Thyroid gland (tissue), 4 donors: Measurements from ENCODE around the gene BLZF1. TPM values are rescaled to one million over a fixed set of nuclear protein-coding genes. Genes with fewer than 3 reads are reported as not detected.
A peak's percentile ranks its signal among the peaks of the same experiment; 100 is the strongest.

ENCODE experiments used
- DNase-seq, 2 donors: peaks; one replicate each; pipeline ENCODE4 v3.0.0-alpha.2; 2019
- H3K27ac ChIP-seq, 3 donors: fragments of 200-600 bp; sonication (generic); 1 replicate in 2 of 3; 2 replicates in 1 of 3; pipeline ENCODE4 v1.5.1; 2016 to 2019; ENCODE audit warnings: mild to moderate bottlenecking in 1 of 3, moderate library complexity in 1 of 3
- H3K27me3 ChIP-seq: fragments of 200-600 bp; sonication (generic); one replicate; pipeline ENCODE4 v1.5.1; 2019
- H3K36me3 ChIP-seq, 2 donors: fragments of 200-600 bp; sonication (generic); one replicate each; pipeline ENCODE4 v1.5.1; 2016 to 2019
- H3K4me1 ChIP-seq, 2 donors: fragments of 200-600 bp; sonication (generic); one replicate each; pipeline ENCODE4 v1.5.1; 2017 to 2019
- H3K4me3 ChIP-seq, 3 donors: fragments of 200-600 bp; sonication (generic); replicated peaks in 1 of 3; 1 replicate in 2 of 3; 2 replicates in 1 of 3; pipeline ENCODE4 v1.5.1; 2016; ENCODE audit warnings: mild to moderate bottlenecking in 1 of 3
- H3K9me3 ChIP-seq: fragments of 200-600 bp; sonication (generic); one replicate; pipeline ENCODE4 v1.5.1; 2017
- CTCF ChIP-seq, 6 experiments: fragments of 200-600 bp in 3 of 6; fragments of 450-650 bp in 3 of 6; sonication (generic) in 3 of 6; IDR thresholded peaks; one replicate each; pipeline ENCODE4 v1.5.1; 2016 to 2019; ENCODE audit warnings: antibody characterized with exemption in 6 of 6, mild to moderate bottlenecking in 2 of 6, inconsistent platforms in 1 of 6, moderate library complexity in 1 of 6
- POLR2A ChIP-seq, 2 donors: fragments of 450-650 bp; IDR thresholded peaks; one replicate each; pipeline ENCODE4 v1.6.1; 2017; ENCODE audit warnings: antibody characterized with exemption in 2 of 2, mild to moderate bottlenecking in 2 of 2, moderate library complexity in 1 of 2
- WGBS, 2 donors: methylation state at CpG; one replicate each; pipeline ENCODE4 v1.1.5; 2017; 5-methylcytosine and 5-hydroxymethylcytosine counted together
- intact Hi-C: fragments of 100-400 bp; cut with DNase I; formaldehyde crosslinking; loops from one replicate; pipeline ENCODE4 v1.15.1; 2023
- total RNA-seq, 4 donors: library from RNA; depleted of rRNA; stranded (reverse); fragments of >200 nt; gene quantifications; one replicate each; pipeline ENCODE4 v1.2.3, GENCODE V29; 2016

BLZF1 gene
- total RNA-seq, 4 donors from 2014 or later: 26.3 to 37.1 (median 32.5) TPM

GRCh38 chr1:169345511-169345910, 22.5 kb upstream of the BLZF1 start:
- no peaks in the 10 kb centered on the region for H3K9me3 ChIP-seq
- intact Hi-C loops: loop anchor here (5.0 to 10.0 kb wide), 3 partner anchors 241 to 1001 kb away; partner anchors contain the start of gene ATP1B1
- peaks cover 0 to 5% of the 10 kb centered on the region in 2 donors for H3K4me1 ChIP-seq
- no peak overlapping the region for H3K27ac ChIP-seq
- no peak for DNase-seq
- H3K4me3 ChIP-seq: no peak overlapping the region
- H3K36me3 ChIP-seq: no peaks in the 10 kb centered on the region
- 96 to 100% methylated on average over 1 of the region's 1 CpG for WGBS, 2 donors
- TF ChIP-seq POLR2A (IDR thresholded peaks at IDR 0.05) (no peak), CTCF (IDR thresholded peaks at IDR 0.05) (no peak)
- H3K27me3 ChIP-seq: no peaks in the 10 kb centered on the region

GRCh38 chr1:169346036-169346589, 21.9 kb upstream of the BLZF1 start:
- Histone ChIP-seq H3K4me3 (no peak overlapping the region), H3K27ac (no peak overlapping the region), H3K27me3 (no peaks in the 10 kb centered on the region), H3K9me3 (no peaks in the 10 kb centered on the region), H3K4me1 (peaks cover 0 to 5% of the 10 kb centered on the region in 2 donors), H3K36me3 (no peaks in the 10 kb centered on the region)
- intact Hi-C loops: loop anchor here (5.0 to 10.0 kb wide), 3 partner anchors 241 to 1001 kb away; partner anchors contain the start of gene ATP1B1
- DNase-seq: no peak
- no peak for TF ChIP-seq POLR2A (IDR thresholded peaks at IDR 0.05)
- no peak for TF ChIP-seq CTCF (IDR thresholded peaks at IDR 0.05)
- WGBS, 2 donors: 97 to 98% methylated on average over 3 of the region's 3 CpGs

GRCh38 chr1:169347688-169348382, 20.2 kb upstream of the BLZF1 start:
- Histone ChIP-seq H3K4me3 (no peak overlapping the region), H3K27me3 (no peaks in the 10 kb centered on the region), H3K27ac (no peak overlapping the region), H3K36me3 (no peaks in the 10 kb centered on the region), H3K4me1 (peaks cover 0 to 5% of the 10 kb centered on the region in 2 donors), H3K9me3 (no peaks in the 10 kb centered on the region)
- WGBS, 2 donors: 57% methylated on average over 2 of the region's 2 CpGs
- no peak for DNase-seq
- intact Hi-C loops: loop anchor here (5.0 to 10.0 kb wide), 3 partner anchors 243 to 1003 kb away; partner anchors contain the start of gene ATP1B1
- TF ChIP-seq POLR2A (IDR thresholded peaks at IDR 0.05): no peak
- TF ChIP-seq CTCF (IDR thresholded peaks at IDR 0.05): no peak

GRCh38 chr1:169348383-169349036, 19.5 kb upstream of the BLZF1 start:
- H3K27me3 ChIP-seq: no peaks in the 10 kb centered on the region
- intact Hi-C loops: loop anchor here (5.0 to 10.0 kb wide), 3 partner anchors 244 to 1004 kb away; partner anchors contain the start of gene ATP1B1
- H3K4me3 ChIP-seq: no peak overlapping the region
- no peak for DNase-seq
- no peaks in the 10 kb centered on the region for H3K36me3 ChIP-seq
- peaks cover 0 to 5% of the 10 kb centered on the region in 2 donors for H3K4me1 ChIP-seq
- WGBS, 2 donors: 44 to 45% methylated on average over 5 of the region's 5 CpGs
- no peak overlapping the region for H3K27ac ChIP-seq
- no peak for TF ChIP-seq POLR2A (IDR thresholded peaks at IDR 0.05)
- TF ChIP-seq CTCF (IDR thresholded peaks at IDR 0.05): peak in 5 of 6 experiments; percentile 25 to 92 (median 69)
- H3K9me3 ChIP-seq: no peaks in the 10 kb centered on the region
